HepG2 (cell line): ENCODE measurements around the gene MED13L. TPM values are rescaled to one million over a fixed set of nuclear protein-coding genes. Genes with fewer than 3 reads are reported as not detected.

Experiments
- ATAC-seq: fragments of 200-7000 bp; cut with Tn5 transposase; 3 replicates; pipeline ENCODE4 v1.9.1; 2020; ENCODE audit warnings: mild to moderate bottlenecking, moderate library complexity
- BruUV-seq: library from RNA; stranded (reverse); fragments of 400-500 nt; replicated peaks from 2 replicates; lab custom pipeline; 2021; lab: Mats Ljungman, UMichigan
- CTCF ChIA-PET: fragments of 300-600 bp; formaldehyde crosslinking; extraction: SDS; loops from one replicate; lab custom pipeline; 2021; ENCODE audit warnings: low total read pairs, inconsistent platforms, low intra/inter-chr PET ratio; lab: Yijun Ruan, JAX
- POLR2A ChIA-PET: fragments of 350-600 bp; sonication (Branson Sonifier 250); formaldehyde crosslinking; loops from one replicate; lab custom pipeline; 2020; ENCODE audit warnings: antibody characterized with exemption, inconsistent platforms; lab: Yijun Ruan, JAX
- DNase-seq: peaks from one replicate; pipeline ENCODE4 v3.0.0-alpha.2; 2015; ENCODE audit warnings: low spot score
- FAIRE-seq: peaks from 3 replicates; lab custom pipeline; 2011; peaks lifted over from hg19 to GRCh38; lab: Jason Lieb, UNC
- H2AFZ ChIP-seq: one replicate; pipeline ENCODE4 v1.6.1; 2011; ENCODE audit warnings: low read length, inconsistent platforms
- H3K27ac ChIP-seq: fragments of 300-600 bp; 3 replicates; pipeline ENCODE4 v1.8.0; 2011; ENCODE audit warnings: mixed run types, mild to moderate bottlenecking, mixed read lengths, low read length, inconsistent platforms; ENCODE audit not compliant: insufficient read depth; ENCODE audit errors: extremely low read length
- H3K27me3 ChIP-seq, 2 experiments: fragments of 200-600 bp in 1 of 2; 2 replicates in 1 of 2; 3 replicates in 1 of 2; pipeline versions ENCODE4 v1.6.0 to v1.8.0; 2011; ENCODE audit warnings: low read length in 2 of 2, mild to moderate bottlenecking in 2 of 2, moderate library complexity in 2 of 2, inconsistent platforms in 1 of 2; ENCODE audit not compliant: insufficient read depth in 2 of 2, control insufficient read depth in 1 of 2
- H3K36me3 ChIP-seq, 2 experiments: fragments of 200-600 bp in 1 of 2; replicated peaks in 1 of 2; 2 replicates in 1 of 2; 3 replicates in 1 of 2; pipeline versions ENCODE4 v1.5.1 to v1.8.0; 2011; ENCODE audit warnings: low read length in 2 of 2, inconsistent platforms in 1 of 2; ENCODE audit not compliant: insufficient read depth in 2 of 2, control insufficient read depth in 1 of 2
- H3K4me1 ChIP-seq: 2 replicates; pipeline ENCODE4 v1.5.1; 2012; ENCODE audit warnings: low read length, inconsistent platforms; ENCODE audit not compliant: insufficient read depth
- H3K4me2 ChIP-seq: 2 replicates; pipeline ENCODE4 v1.6.0; 2011; ENCODE audit warnings: low read depth, low read length, inconsistent platforms
- H3K4me3 ChIP-seq, 3 experiments: fragments of 200-600 bp in 1 of 3; sonication (generic), shearing (Covaris generic) in 1 of 3; replicated peaks in 1 of 3; 2 replicates each; pipeline ENCODE4 v1.5.1; 2011 to 2016; ENCODE audit warnings: low read length in 3 of 3, inconsistent platforms in 2 of 3, low read depth in 2 of 3, mild to moderate bottlenecking in 2 of 3, control low read depth in 1 of 3, mixed read lengths in 1 of 3; ENCODE audit not compliant: insufficient read depth in 1 of 3
- H3K79me2 ChIP-seq: one replicate; pipeline ENCODE4 v1.6.1; 2011; ENCODE audit warnings: low read length, inconsistent platforms; ENCODE audit not compliant: insufficient read depth
- H3K9ac ChIP-seq: 2 replicates; pipeline ENCODE4 v1.6.0; 2011; ENCODE audit warnings: mild to moderate bottlenecking, low read depth, low read length, inconsistent platforms; ENCODE audit not compliant: insufficient read depth
- H3K9me3 ChIP-seq: 2 replicates; pipeline ENCODE4 v1.5.1; 2012; ENCODE audit warnings: mild to moderate bottlenecking, low read length
- H4K20me1 ChIP-seq: 2 replicates; pipeline ENCODE4 v1.6.0; 2011; ENCODE audit warnings: inconsistent platforms, mild to moderate bottlenecking, low read length, moderate library complexity; ENCODE audit not compliant: insufficient read depth
- DR1 ChIP-seq: sonication (generic); formaldehyde crosslinking; IDR thresholded peaks from 2 replicates; pipeline ENCODE4 v1.8.0; 2021; ENCODE audit warnings: mild to moderate bottlenecking, missing genetic modification reagents, inconsistent platforms
- IKZF1 ChIP-seq: fragments of 450-650 bp; IDR thresholded peaks from 2 replicates; pipeline ENCODE4 v1.7.1; 2016
- RFX1 ChIP-seq: fragments of 450-650 bp; IDR thresholded peaks from 2 replicates; pipeline ENCODE4 v1.6.1; 2017
- ZBTB14 ChIP-seq: sonication (generic); formaldehyde crosslinking; IDR thresholded peaks from 2 replicates; pipeline ENCODE4 v1.4.0; 2020; ENCODE audit warnings: missing genetic modification reagents
- ZBTB7B ChIP-seq: sonication (generic); formaldehyde crosslinking; IDR thresholded peaks from 2 replicates; pipeline ENCODE4 v1.4.0; 2020; ENCODE audit warnings: missing genetic modification reagents
- ZNF557 ChIP-seq: sonication (generic); formaldehyde crosslinking; IDR thresholded peaks from 2 replicates; pipeline ENCODE4 v1.4.0; 2020; ENCODE audit warnings: missing genetic modification reagents
- ZNF567 ChIP-seq: sonication (generic); formaldehyde crosslinking; IDR thresholded peaks from 2 replicates; pipeline ENCODE4 v1.8.1; 2023; ENCODE audit warnings: mild to moderate bottlenecking, missing genetic modification reagents, borderline replicate concordance
- ZNF839 ChIP-seq: sonication (generic); formaldehyde crosslinking; IDR thresholded peaks from 2 replicates; pipeline ENCODE4 v1.4.0; 2020; ENCODE audit warnings: missing genetic modification reagents, mild to moderate bottlenecking, borderline replicate concordance
- WGBS: methylation state at CpG from one replicate; pipeline ENCODE4 v1.1.6; 2017; ENCODE audit warnings: low lambda C conversion rate; 5-methylcytosine and 5-hydroxymethylcytosine counted together
- in situ Hi-C: cut with HindIII; loops from 2 replicates; pipeline ENCODE4 v1.10.0; 2017; ENCODE audit warnings: low pct_unique_long_range_greater_than_20kb; ENCODE audit not compliant: extremely low pct_ligation_motif_present
- intact Hi-C: fragments of 100-400 bp; cut with micrococcal nuclease; formaldehyde crosslinking; loops from one replicate; pipeline ENCODE4 v1.10.0; 2022; ENCODE audit not compliant: unreplicated experiment
- polyA plus RNA-seq, 8 experiments: library from polyadenylated mRNA; depleted of rRNA in 3 of 8; stranded (reverse) in 7 of 8; unstranded in 1 of 8; fragments of >200 nt; fragmentation: Illumina TruSeq in 4 of 8; extraction: Trizol in 4 of 8; gene quantifications; 2 replicates each; pipeline versions ENCODE4 v1.2.1 to v1.2.3, GENCODE V29; 2011 to 2016; ENCODE audit warnings: low read depth in 4 of 8, missing spikeins in 1 of 8, mixed read lengths in 1 of 8; ENCODE audit not compliant: insufficient read depth in 1 of 8
- total RNA-seq, 5 experiments: library from RNA; depleted of rRNA; stranded (reverse); fragments of >200 nt; fragmentation: Illumina TruSeq; extraction: Trizol; gene quantifications; 2 replicates each; pipeline ENCODE4 v1.2.3, GENCODE V29; 2016; ENCODE audit warnings: low read depth in 1 of 5
- TF ChIP-seq, protein P1 (sequence below): sonication (generic); formaldehyde crosslinking; IDR thresholded peaks from 2 replicates; pipeline ENCODE4 v1.4.0; 2020; ENCODE audit warnings: mild to moderate bottlenecking, missing genetic modification reagents

The MED13L gene
- total and polyA plus RNA-seq, 2 of the 13 experiments (the other 11 are each of a cell fraction or from before 2014, with no cell fraction given), result 24.8 to 38.9 TPM

GRCh38 chr12:116152268-116152667, 125.2 kb downstream of the MED13L start:
- peaks cover 43% of the 10 kb centered on the region for H3K4me1 ChIP-seq
- FAIRE-seq (no peak), ATAC-seq (no peak), DNase-seq (no peak)
- intact Hi-C loops, result no loop called here
- H3K27ac ChIP-seq, result no peak overlapping the region
- ChIA-PET POLR2A (no interaction called here), CTCF (no interaction called here)
- no peak overlapping the region for H3K4me3 ChIP-seq
- WGBS, result 98% methylated on average over 4 of the region's 4 CpGs
- H3K9me3 ChIP-seq, result no peaks in the 10 kb centered on the region
- H3K27me3 ChIP-seq, result no peaks in the 10 kb centered on the region
- no TSS peak for BruUV-seq
- no peaks in the 10 kb centered on the region; the same call in 1 of the 2 replicates for H4K20me1 ChIP-seq
- H2AFZ ChIP-seq, result no peak overlapping the region
- no peaks in the 10 kb centered on the region for H3K36me3 ChIP-seq
- H3K4me2 ChIP-seq, result no peak overlapping the region
- no peak overlapping the region for H3K9ac ChIP-seq
- peaks cover 17% of the 10 kb centered on the region for H3K79me2 ChIP-seq
- in situ Hi-C loops, result no loop called here
- TF ChIP-seq ZNF839 (CRISPR knock-in tag) (no peak), ZBTB14 (no peak), RFX1 (no peak), ZNF567 (no peak), ZNF557 (CRISPR knock-in tag) (no peak), ZBTB7B (CRISPR knock-in tag) (no peak), IKZF1 (no peak), DR1 (no peak)
- TF ChIP-seq, protein P1, sequence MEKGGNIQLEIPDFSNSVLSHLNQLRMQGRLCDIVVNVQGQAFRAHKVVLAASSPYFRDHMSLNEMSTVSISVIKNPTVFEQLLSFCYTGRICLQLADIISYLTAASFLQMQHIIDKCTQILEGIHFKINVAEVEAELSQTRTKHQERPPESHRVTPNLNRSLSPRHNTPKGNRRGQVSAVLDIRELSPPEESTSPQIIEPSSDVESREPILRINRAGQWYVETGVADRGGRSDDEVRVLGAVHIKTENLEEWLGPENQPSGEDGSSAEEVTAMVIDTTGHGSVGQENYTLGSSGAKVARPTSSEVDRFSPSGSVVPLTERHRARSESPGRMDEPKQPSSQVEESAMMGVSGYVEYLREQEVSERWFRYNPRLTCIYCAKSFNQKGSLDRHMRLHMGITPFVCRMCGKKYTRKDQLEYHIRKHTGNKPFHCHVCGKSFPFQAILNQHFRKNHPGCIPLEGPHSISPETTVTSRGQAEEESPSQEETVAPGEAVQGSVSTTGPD (CRISPR knock-in tag), result no peak
